NCI-H82 treated with DMSO at 0.1 percent for 48 hours (cell line): ENCODE results near the gene GOLGA8T.
"Not testable (repeated sequence)": the region's sequence is repeated elsewhere in the genome, so short reads cannot be mapped to it uniquely, and the experiment has no call there.

Source experiments
- DNase-seq: peaks from one replicate; lab custom pipeline; 2025; ENCODE audit not compliant: unreplicated experiment; lab: John Stamatoyannopoulos, UW

Gene GOLGA8T, protein sequence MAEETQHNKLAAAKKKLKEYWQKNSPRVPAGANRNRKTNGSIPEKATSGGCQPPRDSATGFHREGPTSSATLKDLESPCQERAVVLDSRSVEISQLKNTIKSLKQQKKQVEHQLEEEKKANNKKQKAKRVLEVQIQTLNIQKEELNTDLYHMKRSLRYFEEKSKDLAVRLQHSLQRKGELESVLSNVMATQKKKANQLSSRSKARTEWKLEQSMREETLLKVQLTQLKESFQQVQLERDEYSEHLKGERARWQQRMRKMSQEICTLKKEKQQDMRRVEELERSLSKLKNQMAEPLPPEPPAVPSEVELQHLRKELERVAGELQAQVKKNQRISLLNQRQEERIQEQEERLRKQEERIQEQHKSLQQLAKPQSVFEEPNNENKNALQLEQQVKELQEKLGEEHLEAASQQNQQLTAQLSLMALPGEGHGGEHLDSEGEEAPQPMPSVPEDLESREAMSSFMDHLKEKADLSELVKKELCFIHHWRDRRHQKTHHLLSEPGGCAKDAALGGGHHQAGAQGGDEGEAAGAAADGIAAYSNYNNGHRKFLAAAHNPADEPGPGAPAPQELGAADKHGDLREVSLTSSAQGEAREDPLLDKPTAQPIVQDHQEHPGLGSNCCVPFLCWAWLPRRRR

DNA sequence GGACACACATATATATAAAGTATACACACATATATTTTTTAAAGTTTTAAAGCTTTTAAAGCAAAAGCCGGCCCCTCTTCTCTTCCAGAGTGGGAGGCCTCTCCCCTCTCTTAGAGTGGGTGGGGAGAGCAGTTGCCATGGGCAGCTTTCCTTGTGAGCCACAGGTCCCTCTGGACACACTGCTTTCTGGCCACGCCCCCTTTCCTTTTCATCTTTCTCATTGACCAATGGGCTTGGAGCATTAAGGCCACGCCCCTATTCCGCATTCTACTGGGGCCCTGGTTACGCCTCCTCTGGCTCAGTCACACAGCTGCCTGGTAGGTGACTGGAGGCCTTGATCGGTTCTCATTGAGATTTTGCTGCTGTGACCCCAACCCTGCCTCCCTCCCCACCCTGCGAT is at the start of gene GOLGA8T:
GOLGA8T (plus strand) TSS at position 301 of the 400 bp plus-strand sequence; CDS start at position 399, 98 bp downstream.
- not testable (repeated sequence) for DNase-seq

DNA sequence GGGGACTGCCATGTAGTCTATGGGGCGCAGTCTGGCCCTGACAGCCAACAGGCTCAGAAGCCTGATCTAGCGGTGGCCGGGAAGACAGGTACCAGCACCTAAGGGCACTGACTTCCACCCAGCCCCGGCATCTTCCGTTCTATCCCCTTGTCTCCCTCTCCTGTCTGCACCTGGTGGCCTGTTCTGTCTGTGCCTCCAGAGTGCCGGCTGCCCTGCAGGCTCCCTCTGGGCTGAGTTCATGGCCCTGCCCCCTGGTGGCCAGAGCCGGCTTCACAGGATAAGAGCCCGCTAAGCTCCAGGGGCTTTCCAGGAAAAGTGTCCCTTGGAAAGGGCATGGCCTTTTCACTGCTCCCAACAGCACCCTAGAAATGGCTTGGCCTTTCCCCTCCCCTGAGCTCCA is 37.0 kb upstream of the GOLGA8T start:
- not testable (repeated sequence) for DNase-seq

DNA sequence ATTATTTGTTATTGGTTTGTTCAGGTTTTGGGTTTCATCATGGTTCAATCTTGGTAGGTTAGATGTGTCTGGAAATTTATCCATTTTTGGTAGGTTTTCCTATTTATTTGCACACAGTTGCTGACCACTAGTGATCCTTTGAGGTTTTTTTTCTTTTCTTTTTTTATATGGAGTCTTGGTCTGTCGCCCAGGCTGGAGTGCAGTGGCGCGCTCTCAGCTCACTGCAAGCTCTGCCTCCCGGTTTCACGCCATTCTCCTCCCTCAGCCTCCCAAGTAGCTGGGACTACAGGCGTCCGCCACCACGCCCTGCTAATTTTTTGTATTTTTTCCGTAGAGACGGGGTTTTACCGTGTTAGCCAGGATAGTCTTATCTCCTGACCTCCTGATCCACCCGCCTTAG is 32.0 kb upstream of the GOLGA8T start:
- DNase-seq = not testable (repeated sequence)

DNA sequence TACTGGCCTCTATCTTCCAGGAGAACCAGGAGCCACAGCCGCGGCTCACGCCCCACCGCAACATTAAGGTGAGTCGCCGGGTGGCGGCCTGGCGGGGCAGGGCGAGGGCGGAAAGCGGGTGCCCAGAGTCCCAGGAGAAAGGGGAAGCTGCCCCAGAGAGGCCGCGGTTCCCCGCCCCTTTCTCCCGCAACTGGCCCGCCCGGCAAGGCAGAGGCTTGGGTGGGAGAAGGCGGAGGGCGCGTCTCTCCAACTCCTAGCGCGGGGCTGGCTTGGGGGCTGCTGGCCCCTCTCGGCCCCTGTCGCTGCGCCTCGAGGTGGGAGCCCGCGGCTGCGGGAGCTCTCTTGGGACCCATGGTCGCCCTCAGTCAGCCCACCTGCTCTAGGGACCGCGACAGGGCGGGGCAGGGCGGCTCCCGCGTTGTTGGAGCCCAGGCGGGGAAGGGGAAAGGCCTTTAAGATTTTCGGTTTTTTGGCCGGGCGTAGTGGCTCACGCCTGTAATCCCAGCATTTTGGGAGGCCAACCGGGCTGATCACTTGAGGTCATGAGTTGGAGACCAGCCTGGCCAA is 30.8 kb upstream of the GOLGA8T start:
- DNase-seq = not testable (repeated sequence)

DNA sequence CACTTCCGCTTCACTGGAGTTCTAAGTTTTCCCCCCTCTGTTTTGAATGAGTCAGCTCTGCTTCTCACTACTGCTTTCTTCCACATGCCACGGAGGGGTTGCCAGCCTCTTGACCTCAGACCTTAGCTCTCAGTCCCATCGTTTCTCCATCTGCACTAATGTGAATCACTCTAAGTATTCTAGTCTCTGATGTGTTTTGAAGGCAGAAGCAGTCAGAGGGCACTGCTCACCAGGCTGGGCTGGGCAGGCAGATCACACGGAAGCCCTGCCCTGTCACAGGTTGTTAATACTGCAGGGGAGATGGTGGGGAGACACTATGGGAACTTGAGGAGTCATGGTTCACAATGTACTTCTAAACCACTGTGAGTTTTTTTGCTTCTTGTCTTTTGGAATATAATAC is 24.3 kb upstream of the GOLGA8T start:
- not testable (repeated sequence) for DNase-seq

DNA sequence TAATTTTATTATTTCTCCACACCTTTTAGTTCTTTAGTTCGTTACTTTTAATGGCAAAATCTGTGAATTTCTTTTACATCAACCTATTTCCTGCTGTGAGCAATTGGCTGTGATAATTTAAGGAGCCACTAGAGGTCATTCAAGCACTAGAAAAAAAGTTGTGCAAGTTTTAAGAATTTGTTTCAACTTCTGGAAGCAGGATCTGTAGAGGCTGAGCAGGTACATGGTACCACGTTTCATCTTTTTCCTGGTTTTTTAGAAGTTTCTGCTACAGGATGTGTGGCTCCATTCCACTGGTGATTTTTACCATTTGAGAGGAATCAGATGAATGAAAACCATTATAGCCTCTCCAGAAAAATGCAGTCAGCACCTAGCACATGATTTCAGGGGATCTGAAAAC is 4.8 kb upstream of the GOLGA8T start:
- not testable (repeated sequence) for DNase-seq

DNA sequence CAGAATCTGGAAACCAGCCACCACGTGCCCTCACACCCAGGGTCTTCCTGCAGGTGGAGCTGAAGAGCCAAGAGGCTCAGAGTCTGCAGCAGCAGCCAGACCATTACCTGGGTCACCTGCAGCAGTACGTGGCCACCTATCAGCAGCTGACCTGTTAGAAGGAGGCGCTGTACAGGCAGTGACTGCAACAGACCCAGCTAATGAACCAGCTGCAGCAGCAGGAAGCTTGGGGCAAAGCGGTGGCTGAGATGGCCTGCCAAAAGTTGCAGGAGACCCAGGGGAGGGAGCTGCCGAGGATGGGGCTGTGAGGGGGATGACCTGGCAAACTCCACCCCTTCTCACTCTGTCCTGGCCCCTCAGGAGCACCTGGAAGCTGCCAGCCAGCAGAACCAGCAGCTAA is 8.4 kb downstream of the GOLGA8T start:
- DNase-seq = not testable (repeated sequence)

DNA sequence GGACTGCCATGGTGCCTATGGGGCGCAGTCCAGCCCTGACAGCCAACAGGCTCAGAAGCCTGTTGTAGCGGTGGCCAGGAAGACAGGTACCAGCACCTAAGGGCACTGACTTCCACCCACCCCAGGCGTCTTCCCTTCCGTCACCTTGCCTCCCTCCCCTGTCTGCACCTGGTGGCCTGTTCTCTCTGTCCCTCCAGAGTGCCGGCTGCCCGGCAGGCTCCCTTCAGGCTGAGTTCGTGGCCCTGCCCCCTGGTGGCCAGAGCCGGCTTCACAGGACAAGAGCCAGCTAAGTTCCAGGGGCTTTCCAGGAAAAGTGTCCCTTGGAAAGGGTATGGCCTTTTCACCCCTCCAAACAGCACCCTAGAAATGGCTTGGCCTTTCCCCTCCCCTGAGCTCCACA is 15.0 kb downstream of the GOLGA8T start:
- not testable (repeated sequence) for DNase-seq

DNA sequence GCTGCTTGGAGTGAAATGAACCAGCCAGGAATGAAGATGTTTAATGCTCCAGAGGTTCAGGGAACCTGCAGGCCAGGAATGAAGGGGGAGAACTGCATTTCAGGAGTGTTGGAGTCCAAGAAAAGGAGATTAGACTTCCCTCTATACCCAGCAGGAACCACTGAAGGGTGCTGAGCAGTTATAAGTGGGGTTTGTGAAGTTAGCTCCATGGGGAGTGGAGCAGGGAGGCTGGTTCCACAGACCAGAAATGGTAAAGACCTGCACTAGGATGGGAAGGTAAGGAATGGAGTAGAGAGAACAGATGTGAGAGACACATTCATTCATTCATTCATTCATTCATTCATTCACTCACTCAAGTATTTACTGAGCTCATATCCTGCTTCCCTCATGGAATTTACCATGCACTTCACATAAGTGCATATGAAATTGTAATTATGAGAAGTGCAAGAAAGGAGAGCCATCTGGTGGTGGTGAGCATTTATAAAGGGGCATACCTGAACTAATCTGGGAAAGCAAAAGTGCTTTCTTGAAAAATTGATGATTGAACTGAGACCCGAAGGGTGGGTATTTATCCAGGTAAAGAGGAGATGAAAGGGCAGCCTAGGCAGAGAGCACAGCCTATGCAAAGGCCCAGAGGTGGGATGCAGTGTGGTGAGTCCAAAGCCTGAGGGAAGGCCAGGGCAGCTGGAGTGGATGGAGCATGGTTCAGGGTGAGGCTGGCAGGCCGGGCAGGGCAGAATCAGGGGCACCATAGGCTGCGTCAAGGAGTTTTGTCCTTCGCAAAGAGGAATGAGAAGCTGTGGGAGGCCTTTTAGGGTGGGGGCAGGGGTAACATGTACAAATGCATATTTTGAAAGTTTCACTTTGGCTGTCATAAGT is 27.9 kb downstream of the GOLGA8T start:
- not testable (repeated sequence) for DNase-seq

DNA sequence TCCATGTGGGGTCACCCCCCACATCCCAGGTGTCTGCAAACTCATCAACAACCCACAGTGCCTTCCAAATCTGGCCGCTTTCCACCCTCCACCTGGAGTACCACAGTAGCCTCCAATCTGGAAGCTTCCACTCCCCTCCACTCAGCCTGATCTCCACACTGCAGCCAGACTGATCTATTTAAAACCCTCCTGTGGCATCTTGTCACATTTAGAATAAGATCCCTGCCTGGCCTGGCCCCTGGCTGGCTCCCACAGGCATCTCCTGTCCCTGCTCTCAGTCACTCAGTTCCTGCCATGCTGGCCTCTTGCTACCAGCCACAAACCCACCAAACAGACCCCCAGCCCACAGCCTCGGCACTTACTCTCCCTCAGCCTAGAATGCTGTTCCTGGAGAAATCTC is 28.9 kb downstream of the GOLGA8T start:
- not testable (repeated sequence) for DNase-seq

DNA sequence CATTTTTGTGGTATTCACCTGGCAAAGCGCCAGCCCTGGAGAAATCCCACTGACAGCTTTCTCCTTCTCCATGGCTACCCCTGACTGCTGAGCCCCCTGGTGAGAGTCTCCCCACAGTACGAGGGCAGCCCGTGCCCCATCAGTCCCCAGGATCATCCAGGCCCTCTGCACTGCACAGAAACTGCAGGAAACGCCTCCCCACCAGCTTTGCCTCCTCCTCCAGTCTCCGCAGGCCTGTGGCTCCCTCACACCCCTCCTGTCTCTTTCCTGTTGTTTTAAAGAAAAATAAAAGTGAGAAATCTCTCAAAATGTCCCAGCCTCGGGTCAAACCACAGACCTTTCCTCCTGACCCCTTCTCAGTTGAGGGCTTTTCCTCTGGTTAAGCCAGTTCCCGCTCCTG is 29.4 kb downstream of the GOLGA8T start:
- not testable (repeated sequence) for DNase-seq

DNA sequence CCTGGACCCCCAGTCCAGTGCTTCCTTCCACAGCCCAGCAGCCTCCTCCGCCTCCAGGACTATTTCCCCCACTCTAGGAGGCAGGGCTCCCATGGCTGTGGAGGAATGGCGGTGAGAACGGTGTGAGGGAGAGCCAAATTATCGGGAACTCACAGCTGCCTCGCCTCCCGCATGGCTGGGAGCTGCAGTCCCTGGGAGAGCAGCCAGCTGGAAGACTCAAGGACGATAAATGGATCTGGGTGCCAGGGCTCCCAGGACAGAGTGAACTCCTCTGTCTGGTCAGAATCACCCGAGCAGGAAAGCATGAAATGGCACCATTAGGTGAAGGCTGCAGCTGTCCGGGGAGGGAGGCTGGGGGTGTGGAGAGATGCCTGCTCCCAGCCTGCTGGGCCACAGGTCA is 32.6 kb downstream of the GOLGA8T start:
- DNase-seq = not testable (repeated sequence)

DNA sequence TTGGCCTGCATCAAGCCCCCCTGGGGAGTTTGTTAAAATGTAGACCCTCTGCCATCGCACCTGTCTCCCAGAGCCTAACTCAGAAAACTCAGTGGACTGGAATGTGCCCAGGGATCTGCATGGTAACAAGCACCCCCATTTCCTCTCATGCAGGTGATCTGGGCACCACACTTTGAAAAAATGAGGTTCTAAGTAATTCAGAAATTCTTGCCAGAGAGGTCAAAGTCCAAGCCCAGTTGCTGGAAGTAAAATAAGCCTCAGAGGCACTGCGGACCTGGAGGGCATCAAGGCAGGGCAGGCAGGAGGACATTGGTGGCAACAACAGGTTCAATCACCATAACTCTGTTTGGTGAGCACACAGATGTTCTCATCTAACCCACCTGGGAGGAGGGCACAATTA is 33.0 kb downstream of the GOLGA8T start:
- DNase-seq = not testable (repeated sequence)

DNA sequence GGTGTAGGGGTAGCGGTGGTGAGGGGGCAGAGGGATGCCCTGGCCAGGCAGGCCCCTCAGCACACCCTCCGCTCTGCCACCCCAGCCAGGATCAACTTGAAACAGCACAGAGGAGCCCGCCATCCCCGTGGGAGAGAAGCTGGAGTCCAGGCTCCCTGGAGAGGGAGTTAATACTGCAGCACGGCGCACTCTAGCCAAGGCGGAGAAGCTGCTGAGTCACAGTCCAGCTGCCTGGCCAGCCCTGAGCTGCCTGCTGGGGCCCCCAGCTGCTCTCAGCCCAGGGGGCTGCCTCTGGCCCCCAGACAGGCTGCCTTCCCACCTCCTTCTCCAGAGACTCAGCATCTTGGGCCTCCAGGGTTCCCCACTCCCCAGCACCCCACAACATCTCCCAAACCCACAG is 36.6 kb downstream of the GOLGA8T start:
- not testable (repeated sequence) for DNase-seq

DNA sequence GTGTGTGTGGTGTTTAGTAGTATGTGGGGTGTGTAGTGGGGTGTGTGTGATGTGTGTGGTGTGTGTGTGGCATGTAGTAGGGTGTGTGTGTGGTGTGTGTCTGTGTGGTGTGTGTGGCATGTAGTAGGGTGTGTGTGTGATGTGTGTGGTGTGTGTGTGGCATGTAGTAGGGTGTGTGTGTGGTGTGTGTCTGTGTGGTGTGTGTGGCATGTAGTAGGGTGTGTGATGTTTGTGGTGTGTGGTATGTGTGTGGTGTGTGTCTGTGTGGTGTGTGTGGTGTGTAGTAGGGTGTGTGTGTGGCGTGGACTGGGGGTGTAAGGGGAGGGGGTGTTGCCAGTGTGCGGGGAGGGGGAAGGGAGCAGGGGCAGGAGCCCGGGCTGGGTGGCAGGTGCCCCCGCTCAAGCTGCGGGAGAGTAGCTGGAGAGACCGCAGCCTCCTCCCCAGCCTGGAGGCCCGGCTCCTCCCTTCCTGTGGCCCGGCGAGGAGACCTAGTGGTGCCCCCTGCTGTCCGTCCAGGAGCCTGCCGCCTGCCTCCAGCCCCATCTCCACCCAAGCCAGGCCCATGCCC is 38.3 kb downstream of the GOLGA8T start:
- DNase-seq = not testable (repeated sequence)

DNA sequence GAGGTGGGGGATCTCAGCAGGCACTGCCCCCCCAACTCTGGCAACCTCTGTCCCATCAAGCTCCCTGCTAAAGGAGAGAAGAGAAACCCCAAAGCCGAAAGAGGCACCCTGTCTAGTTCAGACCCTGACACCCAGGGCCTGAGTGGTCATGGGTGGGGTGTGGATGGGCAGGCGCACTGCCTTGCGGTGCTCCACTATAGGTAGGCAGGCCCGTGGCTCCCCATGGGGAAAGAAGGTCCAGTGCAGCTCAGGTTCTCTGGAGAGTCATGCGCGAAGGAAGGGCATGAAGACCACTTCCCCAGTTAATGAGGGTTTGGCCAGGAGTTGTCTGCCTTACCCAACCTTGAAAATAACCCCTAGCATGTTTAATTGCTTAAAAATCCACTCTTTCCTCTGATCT is 40.4 kb downstream of the GOLGA8T start:
- DNase-seq = not testable (repeated sequence)

DNA sequence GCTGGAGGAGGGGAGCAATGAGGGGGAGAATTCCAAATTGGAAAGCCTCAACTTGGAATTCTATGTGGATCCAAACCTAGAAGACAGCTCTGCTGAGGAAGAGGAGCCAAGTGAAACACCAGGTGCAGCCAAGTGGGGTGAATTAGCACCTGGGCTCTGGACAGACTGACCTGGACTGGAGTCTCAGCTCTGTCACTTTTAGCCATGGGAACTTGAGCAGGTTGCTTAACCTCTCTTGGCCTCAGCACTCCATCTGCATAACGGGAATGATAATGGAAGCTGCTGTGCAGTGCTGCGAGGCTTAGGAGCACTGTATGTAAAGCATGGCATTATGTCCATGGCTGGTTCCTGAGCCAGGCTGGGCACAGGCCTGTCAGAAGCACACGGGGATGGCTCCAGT is 41.8 kb downstream of the GOLGA8T start:
- not testable (repeated sequence) for DNase-seq

DNA sequence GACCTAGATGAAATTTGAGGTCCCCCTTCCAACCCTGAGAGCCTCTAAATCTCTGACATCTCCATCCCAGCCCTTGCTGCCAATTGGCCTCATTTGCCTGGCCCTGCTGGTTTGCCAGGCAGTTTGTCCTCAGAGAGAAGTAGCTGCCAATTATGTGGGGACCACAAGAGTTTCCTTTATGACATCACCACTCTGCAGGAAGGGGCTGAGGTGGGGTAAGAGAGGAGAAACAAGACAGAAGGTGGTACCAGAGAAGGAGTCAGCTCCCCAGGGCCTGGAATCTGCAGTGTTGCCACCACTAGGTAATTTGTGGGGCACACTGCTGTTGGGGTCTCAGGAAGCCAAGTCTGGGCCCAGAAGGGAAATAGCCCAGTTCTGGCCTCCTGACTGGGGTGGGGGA is 45.0 kb downstream of the GOLGA8T start:
- not testable (repeated sequence) for DNase-seq

DNA sequence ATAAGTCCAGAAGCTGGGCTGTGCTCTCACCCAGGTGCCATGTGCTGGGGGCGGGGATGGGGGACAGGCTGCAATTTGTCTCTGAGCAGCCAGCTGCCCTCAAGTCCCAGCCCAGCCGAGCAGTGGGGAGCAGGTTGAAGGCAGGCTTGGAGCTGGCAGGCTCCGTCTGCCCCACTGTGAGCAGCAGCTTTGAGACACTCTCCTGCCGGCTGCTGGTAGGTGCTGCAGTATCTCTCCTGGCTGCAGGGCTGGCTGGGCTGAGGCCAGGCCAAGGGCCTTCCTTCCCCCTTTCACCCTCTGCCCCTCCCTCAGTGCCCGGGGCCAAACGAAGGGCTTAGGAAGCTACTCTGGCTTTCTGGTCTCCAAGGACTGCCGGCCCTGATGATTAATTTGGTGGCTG is 50.6 kb downstream of the GOLGA8T start:
- not testable (repeated sequence) for DNase-seq

DNA sequence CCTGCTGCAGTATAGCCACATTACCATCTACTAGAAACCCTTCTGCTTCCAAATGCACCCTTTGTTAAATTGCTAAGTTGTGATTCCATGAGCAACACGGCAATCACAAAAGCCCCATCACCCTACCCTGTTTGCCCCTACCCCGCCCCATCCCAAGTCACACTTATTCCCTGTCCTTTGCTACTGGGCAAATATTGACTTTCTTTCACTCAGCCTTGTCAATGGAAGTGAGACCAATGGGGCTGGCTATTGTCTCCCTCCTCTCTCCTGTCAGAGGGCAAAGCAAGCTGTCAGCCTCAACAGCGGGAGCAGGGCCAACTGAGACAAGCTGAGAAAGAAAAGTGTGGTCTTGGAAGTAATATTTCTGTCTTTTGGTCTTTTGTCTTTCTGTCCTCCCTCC is 52.6 kb downstream of the GOLGA8T start:
- DNase-seq = not testable (repeated sequence)

DNA sequence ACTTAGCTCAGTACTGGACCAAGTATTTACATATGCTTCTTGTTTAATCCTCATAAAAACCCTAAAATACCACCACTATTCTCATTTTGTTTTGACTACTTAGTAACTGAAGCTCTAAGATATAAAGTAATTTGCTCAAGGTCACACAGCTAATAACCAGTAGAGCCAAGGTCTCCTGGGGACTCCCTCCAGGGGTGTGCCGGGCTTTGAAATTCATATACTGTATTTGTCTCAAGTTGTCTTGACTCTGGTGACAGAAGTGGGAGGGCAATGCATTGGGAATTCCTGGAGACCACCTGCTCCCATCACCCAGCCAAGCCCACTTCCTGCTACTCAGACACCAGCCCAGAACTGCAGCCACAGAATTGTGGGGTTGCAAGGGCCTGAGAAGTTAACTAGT is 54.9 kb downstream of the GOLGA8T start:
- DNase-seq = not testable (repeated sequence)
